GM12891 (cell line): ENCODE measurements around the gene KIF13A.

ENCODE experiments used
- POLR2A ChIP-seq: IDR thresholded peaks from 2 replicates; pipeline ENCODE4 v1.6.1; 2011; ENCODE audit warnings: low read depth, low read length, control low read depth
- TAF1 ChIP-seq: IDR thresholded peaks from 2 replicates; pipeline ENCODE4 v1.6.1; 2011; ENCODE audit warnings: low read depth, low read length, control low read depth

- TF ChIP-seq TAF1 (no peak), POLR2A (no peak)
Measured at GRCh38 chr6:17858584-17858983, 128.9 kb downstream of the KIF13A start.
